GM10266 (cell line): Measurements from ENCODE around the gene TOM1.

Experiments
- DNase-seq: peaks from one replicate; pipeline ENCODE4 v3.0.0; 2012; ENCODE audit errors: extremely low spot score
- CTCF ChIP-seq: IDR thresholded peaks from 2 replicates; pipeline ENCODE4 v1.5.1; 2012; ENCODE audit warnings: mild to moderate bottlenecking, low read depth; ENCODE audit not compliant: control insufficient read depth, insufficient read depth; ENCODE audit errors: missing control alignments

Gene TOM1

GRCh38 chr22:35342390-35342789, 42.7 kb downstream of the TOM1 start:
- TF ChIP-seq CTCF: no peak
- DNase-seq: no peak

GRCh38 chr22:35343664-35344550, 44.2 kb downstream of the TOM1 start:
- no peak for DNase-seq
- TF ChIP-seq CTCF: no peak

GRCh38 chr22:35344956-35345690, 45.4 kb downstream of the TOM1 start:
- TF ChIP-seq CTCF: no peak
- no peak for DNase-seq

GRCh38 chr22:35345808-35346505, 46.3 kb downstream of the TOM1 start:
- no peak for DNase-seq
- TF ChIP-seq CTCF: no peak

GRCh38 chr22:35346596-35347220, 47.0 kb downstream of the TOM1 start:
- no peak for DNase-seq
- no peak for TF ChIP-seq CTCF

- TF ChIP-seq CTCF: no peak
- DNase-seq: no peak
Measured at GRCh38 chr22:35347462-35347861, 47.8 kb downstream of the TOM1 start.
